Measurements from ENCODE around the gene CTPS2.

Gene CTPS2

DNA sequence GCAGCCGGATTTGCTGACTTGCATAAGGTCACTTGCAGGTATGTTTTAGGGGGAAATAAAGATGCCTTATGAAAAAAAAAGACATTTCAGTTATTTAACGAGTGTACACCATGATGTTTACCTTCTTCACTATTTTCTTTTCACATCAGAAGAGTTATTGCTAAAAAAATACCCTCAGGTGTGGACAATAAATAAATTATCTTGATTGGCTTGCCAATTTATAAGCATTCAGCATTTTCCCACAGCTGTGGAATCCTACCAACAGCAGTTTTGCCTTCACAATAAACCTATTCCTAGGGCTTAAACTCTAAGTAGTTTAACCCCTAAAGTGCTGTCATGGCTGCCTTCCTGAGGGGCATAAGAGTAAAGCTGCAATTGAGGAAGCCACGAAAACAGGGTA is 145.9 kb downstream of the CTPS2 start:
- Histone ChIP-seq H3K4me3 (ENCODE audit: extremely low read depth, insufficient read depth, low read length, poor library complexity, severe bottlenecking) (no peak overlapping the region), H3K4me1 (ENCODE audit: control insufficient read depth, insufficient read depth, low read length, poor library complexity, severe bottlenecking) (no peaks in the 10 kb centered on the region), H3K36me3 (ENCODE audit: control insufficient read depth, insufficient read depth, low read length) (no peaks in the 10 kb centered on the region), H3K9me3 (ENCODE audit: control insufficient read depth, low read length) (no peaks in the 10 kb centered on the region), H3K27ac (ENCODE audit: low read depth, low read length, severe bottlenecking) (no peak overlapping the region)
- 100% methylated on average over 1 of the region's 3 CpGs; no CpG with 5 or more reads in 1 of the 2 experiments for WGBS, 2 experiments (ENCODE audit: insufficient coverage in 2 of 2)

DNA sequence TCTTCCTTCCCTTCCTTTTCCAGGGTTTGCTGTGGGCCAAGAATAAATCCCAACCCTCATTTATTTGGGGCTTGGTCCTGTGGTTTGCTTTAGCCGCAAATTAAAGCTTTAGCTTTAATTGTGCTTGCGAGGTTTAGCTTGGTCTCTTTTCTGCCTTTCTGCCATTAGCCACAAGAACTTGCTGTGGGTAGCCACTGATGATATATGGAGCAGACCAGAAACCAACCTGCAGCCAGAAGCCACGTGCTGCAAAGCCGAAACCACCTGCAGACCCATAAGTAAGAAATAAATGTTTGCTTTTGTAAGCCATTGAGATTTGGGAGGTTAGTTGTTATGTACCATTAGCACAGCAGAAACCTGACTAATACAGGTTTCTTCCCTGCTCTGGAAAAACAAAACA is 152.3 kb downstream of the CTPS2 start:
- no peaks in the 10 kb centered on the region for H3K36me3 ChIP-seq (ENCODE audit: control insufficient read depth, insufficient read depth, low read length)
- 100% methylated on average over 2 of the region's 4 CpGs; no CpG with 5 or more reads in 1 of the 2 experiments for WGBS, 2 experiments (ENCODE audit: insufficient coverage in 2 of 2)
- H3K4me1 ChIP-seq (ENCODE audit: control insufficient read depth, insufficient read depth, low read length, poor library complexity, severe bottlenecking), result no peaks in the 10 kb centered on the region
- no peak overlapping the region for H3K4me3 ChIP-seq (ENCODE audit: extremely low read depth, insufficient read depth, low read length, poor library complexity, severe bottlenecking)
- H3K27ac ChIP-seq (ENCODE audit: low read depth, low read length, severe bottlenecking), result no peak overlapping the region
- H3K9me3 ChIP-seq (ENCODE audit: control insufficient read depth, low read length), result no peaks in the 10 kb centered on the region

DNA sequence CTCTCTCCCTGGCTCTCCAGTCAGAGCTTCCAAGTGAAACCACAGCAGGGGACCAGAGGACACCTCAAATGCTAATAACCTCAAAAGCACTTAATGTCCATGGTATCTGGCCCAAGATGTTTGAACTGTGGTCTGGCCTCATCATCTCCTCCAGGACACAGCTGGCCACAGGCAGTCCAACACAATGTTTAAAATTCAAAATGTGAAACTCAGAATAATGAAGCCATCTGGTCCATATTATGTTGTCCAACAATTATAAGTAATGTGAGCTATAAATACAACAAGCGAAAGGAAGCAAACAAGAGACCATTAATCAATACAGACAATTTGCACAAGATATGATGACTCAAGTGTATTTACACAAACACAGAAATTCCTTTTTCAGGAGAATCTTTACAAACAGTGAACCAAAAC is 153.3 kb downstream of the CTPS2 start:
- WGBS, 2 experiments (ENCODE audit: insufficient coverage in 2 of 2), result no CpG with 5 or more reads among the region's 1 CpG
- H3K4me3 ChIP-seq (ENCODE audit: extremely low read depth, insufficient read depth, low read length, poor library complexity, severe bottlenecking), result no peak overlapping the region
- no peak overlapping the region for H3K27ac ChIP-seq (ENCODE audit: low read depth, low read length, severe bottlenecking)
- H3K9me3 ChIP-seq (ENCODE audit: control insufficient read depth, low read length), result no peaks in the 10 kb centered on the region
- H3K36me3 ChIP-seq (ENCODE audit: control insufficient read depth, insufficient read depth, low read length), result no peaks in the 10 kb centered on the region
- no peaks in the 10 kb centered on the region for H3K4me1 ChIP-seq (ENCODE audit: control insufficient read depth, insufficient read depth, low read length, poor library complexity, severe bottlenecking)

DNA sequence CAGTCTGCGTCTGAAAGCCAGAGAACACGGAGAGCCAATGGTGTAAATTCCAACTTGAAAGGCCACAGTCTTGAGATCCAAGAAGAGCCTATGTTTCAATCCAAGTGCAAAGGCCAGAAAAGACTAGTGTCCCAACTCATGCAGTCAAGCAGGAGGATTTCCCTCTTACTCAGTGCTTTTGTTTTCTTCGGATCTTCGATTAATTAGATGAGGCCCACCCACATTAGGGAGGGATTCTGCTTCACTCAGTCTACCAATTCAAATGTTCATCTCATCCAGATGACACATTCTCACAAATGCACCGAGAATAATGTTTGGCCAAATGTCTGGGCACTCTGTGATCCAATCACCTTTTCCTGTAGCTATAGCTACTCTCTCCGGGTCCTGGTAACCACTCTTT is 154.0 kb downstream of the CTPS2 start:
- H3K36me3 ChIP-seq (ENCODE audit: control insufficient read depth, insufficient read depth, low read length), result no peaks in the 10 kb centered on the region
- no peak overlapping the region for H3K27ac ChIP-seq (ENCODE audit: low read depth, low read length, severe bottlenecking)
- WGBS, 2 experiments (ENCODE audit: insufficient coverage in 2 of 2), result 95% methylated on average over 4 of the region's 6 CpGs
- no peak overlapping the region for H3K4me3 ChIP-seq (ENCODE audit: extremely low read depth, insufficient read depth, low read length, poor library complexity, severe bottlenecking)
- H3K9me3 ChIP-seq (ENCODE audit: control insufficient read depth, low read length), result no peaks in the 10 kb centered on the region
- no peaks in the 10 kb centered on the region for H3K4me1 ChIP-seq (ENCODE audit: control insufficient read depth, insufficient read depth, low read length, poor library complexity, severe bottlenecking)

DNA sequence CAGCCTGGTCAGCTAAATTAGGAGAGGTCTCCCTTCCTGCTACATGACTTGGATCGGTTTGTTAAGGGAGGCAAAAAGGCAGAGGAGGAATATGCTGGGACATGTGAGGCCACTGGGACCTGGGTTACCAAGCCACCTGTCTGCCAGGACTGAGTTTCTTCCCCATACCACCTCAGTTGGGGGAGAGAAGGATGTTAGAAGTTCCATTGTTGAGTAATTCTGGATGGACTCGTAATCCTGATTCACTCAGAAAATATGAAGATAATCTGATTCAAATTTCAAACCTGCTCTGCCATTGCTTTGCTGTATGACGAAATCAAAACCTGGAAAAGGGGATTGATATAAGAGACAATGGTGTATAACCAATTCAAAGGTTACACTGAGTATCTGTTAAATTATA is 159.9 kb downstream of the CTPS2 start:
- no peak overlapping the region for H3K27ac ChIP-seq (ENCODE audit: low read depth, low read length, severe bottlenecking)
- no peaks in the 10 kb centered on the region for H3K4me1 ChIP-seq (ENCODE audit: control insufficient read depth, insufficient read depth, low read length, poor library complexity, severe bottlenecking)
- WGBS, 2 experiments (ENCODE audit: insufficient coverage in 2 of 2), result no CpG with 5 or more reads among the region's 3 CpGs
- H3K4me3 ChIP-seq (ENCODE audit: extremely low read depth, insufficient read depth, low read length, poor library complexity, severe bottlenecking), result no peak overlapping the region
- H3K36me3 ChIP-seq (ENCODE audit: control insufficient read depth, insufficient read depth, low read length), result no peaks in the 10 kb centered on the region
- no peaks in the 10 kb centered on the region for H3K9me3 ChIP-seq (ENCODE audit: control insufficient read depth, low read length)

DNA sequence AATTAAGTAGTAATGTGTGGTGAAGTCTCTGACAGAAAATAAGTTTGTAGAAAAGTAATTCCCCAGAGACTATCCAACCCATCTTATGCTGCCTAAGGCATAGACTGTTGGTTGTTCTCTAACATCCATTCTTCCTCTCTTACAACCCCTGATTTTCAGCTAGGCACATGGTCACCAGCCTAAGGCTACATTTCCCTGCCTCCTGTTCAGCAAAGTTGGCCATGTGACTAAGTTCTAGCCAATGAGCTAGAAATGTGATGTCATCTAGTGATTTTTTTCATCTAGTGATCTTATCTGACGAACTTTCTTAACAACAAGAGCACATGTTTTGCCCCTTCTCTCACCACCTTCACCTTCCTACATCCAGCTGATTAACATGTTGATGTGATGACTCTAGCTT is 164.8 kb downstream of the CTPS2 start:
- no CpG with 5 or more reads among the region's 1 CpG for WGBS, 2 experiments (ENCODE audit: insufficient coverage in 2 of 2)

DNA sequence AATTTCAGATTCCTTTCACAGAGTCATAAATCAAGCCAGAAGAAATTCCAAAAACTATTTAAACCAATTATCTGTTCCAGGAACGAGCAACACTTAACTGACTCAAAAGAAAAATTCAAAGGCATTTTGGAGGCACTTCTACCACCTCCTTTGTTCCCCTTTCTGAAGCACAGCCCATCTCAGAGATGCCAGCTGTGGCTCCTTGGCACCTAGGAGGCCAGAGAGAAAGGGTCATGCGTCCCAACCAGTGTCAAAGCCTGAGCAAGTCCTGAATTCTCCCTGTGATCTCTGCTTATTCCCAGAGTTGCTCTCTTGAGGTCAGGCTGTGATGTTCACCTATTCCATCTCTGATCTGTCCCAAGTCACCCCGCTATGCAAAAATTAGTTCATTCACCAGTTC is 167.5 kb downstream of the CTPS2 start:
- H3K27ac ChIP-seq (ENCODE audit: low read depth, low read length, severe bottlenecking), result no peak overlapping the region
- no peaks in the 10 kb centered on the region for H3K36me3 ChIP-seq (ENCODE audit: control insufficient read depth, insufficient read depth, low read length)
- WGBS, 2 experiments (ENCODE audit: insufficient coverage in 2 of 2), result 83 to 89% methylated on average over 1 of the region's 3 CpGs
- no peak overlapping the region for H3K4me3 ChIP-seq (ENCODE audit: extremely low read depth, insufficient read depth, low read length, poor library complexity, severe bottlenecking)
- no peaks in the 10 kb centered on the region for H3K4me1 ChIP-seq (ENCODE audit: control insufficient read depth, insufficient read depth, low read length, poor library complexity, severe bottlenecking)
- H3K9me3 ChIP-seq (ENCODE audit: control insufficient read depth, low read length), result no peaks in the 10 kb centered on the region

More for the DNA sequence above, 164.8 kb downstream of the CTPS2 start:
- Histone ChIP-seq H3K4me1 (ENCODE audit: control insufficient read depth, insufficient read depth, low read length, poor library complexity, severe bottlenecking) (no peaks in the 10 kb centered on the region), H3K36me3 (ENCODE audit: control insufficient read depth, insufficient read depth, low read length) (no peaks in the 10 kb centered on the region), H3K27ac (ENCODE audit: low read depth, low read length, severe bottlenecking) (no peak overlapping the region), H3K9me3 (ENCODE audit: control insufficient read depth, low read length) (no peaks in the 10 kb centered on the region), H3K4me3 (ENCODE audit: extremely low read depth, insufficient read depth, low read length, poor library complexity, severe bottlenecking) (no peak overlapping the region)

Measured in mesodermal cell (in vitro differentiated cells).